Transverse colon (tissue), 4 donors: ENCODE data around the gene SH3RF3. TPM values are rescaled to one million over a fixed set of nuclear protein-coding genes. Genes with fewer than 3 reads are reported as not detected.

ENCODE experiments used
- DNase-seq: peaks from one replicate; pipeline ENCODE4 v3.0.0-alpha.2; 2019
- H3K27ac ChIP-seq, 4 donors: fragments of 200-600 bp; sonication (generic); 2 replicates each; pipeline ENCODE4 v1.5.1; 2016 to 2018; ENCODE audit warnings: inconsistent platforms in 4 of 4
- H3K27me3 ChIP-seq: fragments of 200-600 bp; sonication (generic); 2 replicates; pipeline ENCODE4 v1.5.1; 2017; ENCODE audit warnings: inconsistent platforms
- H3K36me3 ChIP-seq, 4 donors: fragments of 200-600 bp; sonication (generic); 2 replicates each; pipeline ENCODE4 v1.5.1; 2017 to 2019; ENCODE audit warnings: inconsistent platforms in 4 of 4
- H3K4me1 ChIP-seq, 4 donors: fragments of 200-600 bp; sonication (generic); 2 replicates each; pipeline ENCODE4 v1.5.1; 2017 to 2020; ENCODE audit warnings: inconsistent platforms in 4 of 4
- H3K4me3 ChIP-seq, 4 donors: fragments of 200-600 bp; sonication (generic); 1 replicate in 1 of 4; 2 replicates in 3 of 4; pipeline versions ENCODE4 v1.5.1 to v1.6.1; 2017 to 2019; ENCODE audit warnings: inconsistent platforms in 4 of 4
- H3K9me3 ChIP-seq, 2 donors: fragments of 200-600 bp; sonication (generic); 2 replicates each; pipeline ENCODE4 v1.5.1; 2017 to 2019; ENCODE audit warnings: inconsistent platforms in 2 of 2
- EP300 ChIP-seq: sonication (generic); formaldehyde crosslinking; IDR thresholded peaks from one replicate; pipeline ENCODE4 v1.6.1; 2017; ENCODE audit warnings: antibody characterized with exemption, low read depth
- POLR2A ChIP-seq: fragments of 450-650 bp; IDR thresholded peaks from one replicate; pipeline ENCODE4 v1.6.1; 2016; ENCODE audit warnings: antibody characterized with exemption, mild to moderate bottlenecking, moderate library complexity
- POLR2AphosphoS5 ChIP-seq, 3 donors: sonication (generic); formaldehyde crosslinking; IDR thresholded peaks; one replicate each; pipeline ENCODE4 v1.6.1; 2016; ENCODE audit warnings: antibody characterized with exemption in 3 of 3
- WGBS, 2 donors: methylation state at CpG; one replicate each; pipeline ENCODE4 v1.1.5; 2018; ENCODE audit warnings: low coverage in 1 of 2; 5-methylcytosine and 5-hydroxymethylcytosine counted together
- in situ Hi-C, 4 donors: fragments of 200-750 bp; cut with MboI; loops; one replicate each; pipeline versions ENCODE4 v1.15.0 to v1.15.1; 2017; ENCODE audit warnings: low sequenced_read_pairs in 3 of 4, low pct_ligation_motif_present in 1 of 4, low pct_unique_long_range_greater_than_20kb in 1 of 4
- intact Hi-C: fragments of 100-400 bp; cut with DNase I; formaldehyde crosslinking; loops from one replicate; pipeline ENCODE4 v1.15.1; 2023; ENCODE audit warnings: low total_unique reads
- total RNA-seq, 4 donors: library from RNA; depleted of rRNA; stranded (reverse); fragments of >200 nt; gene quantifications; one replicate each; pipeline ENCODE4 v1.1.0, GENCODE V29; 2016
- TF ChIP-seq, protein P1 (sequence below), 5 experiments: fragments of 200-600 bp in 3 of 5; fragments of 450-650 bp in 2 of 5; sonication (generic) in 3 of 5; IDR thresholded peaks; 1 replicate in 2 of 5; 2 replicates in 3 of 5; pipeline ENCODE4 v1.5.1; 2016 to 2017; ENCODE audit warnings: antibody characterized with exemption in 5 of 5, inconsistent platforms in 3 of 5, mild to moderate bottlenecking in 2 of 5, moderate library complexity in 1 of 5

SH3RF3 gene
- total RNA-seq, 4 donors from 2014 or later = 1.9 to 8.8 (median 2.9) TPM

DNA sequence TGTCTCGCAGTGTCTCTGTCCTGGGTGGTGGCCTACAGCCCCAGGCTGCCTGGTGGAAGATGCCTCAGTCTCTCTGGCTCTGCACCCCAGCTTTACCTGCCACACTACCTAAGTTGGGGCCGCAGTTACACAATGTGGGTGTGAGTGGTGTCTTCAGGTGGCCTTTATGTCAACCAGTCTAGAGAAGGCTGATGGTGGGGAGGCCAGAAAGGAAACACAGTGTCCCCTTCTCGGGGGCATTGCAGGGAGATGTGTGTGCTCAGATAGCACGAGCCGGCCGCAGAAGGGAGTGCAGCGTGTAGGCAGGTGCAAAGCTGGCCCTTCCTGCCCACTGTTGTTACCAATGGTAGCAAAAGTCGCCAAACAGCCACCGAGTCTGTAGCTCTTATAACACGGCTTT lies 216.1 kb downstream of the SH3RF3 start:
- WGBS, 2 donors = 94% methylated on average over 10 of the region's 10 CpGs; no CpG with 5 or more reads in 1 of the 2 donors
- H3K36me3 ChIP-seq = no peaks in the 10 kb centered on the region
- DNase-seq = no peak
- H3K9me3 ChIP-seq = no peaks in the 10 kb centered on the region
- no peaks in the 10 kb centered on the region for H3K27me3 ChIP-seq
- in situ Hi-C loops = no loop called here
- TF ChIP-seq POLR2A (no peak), POLR2AphosphoS5 (IDR thresholded peaks at IDR 0.05) (no peak), EP300 (no peak)
- TF ChIP-seq, protein P1, sequence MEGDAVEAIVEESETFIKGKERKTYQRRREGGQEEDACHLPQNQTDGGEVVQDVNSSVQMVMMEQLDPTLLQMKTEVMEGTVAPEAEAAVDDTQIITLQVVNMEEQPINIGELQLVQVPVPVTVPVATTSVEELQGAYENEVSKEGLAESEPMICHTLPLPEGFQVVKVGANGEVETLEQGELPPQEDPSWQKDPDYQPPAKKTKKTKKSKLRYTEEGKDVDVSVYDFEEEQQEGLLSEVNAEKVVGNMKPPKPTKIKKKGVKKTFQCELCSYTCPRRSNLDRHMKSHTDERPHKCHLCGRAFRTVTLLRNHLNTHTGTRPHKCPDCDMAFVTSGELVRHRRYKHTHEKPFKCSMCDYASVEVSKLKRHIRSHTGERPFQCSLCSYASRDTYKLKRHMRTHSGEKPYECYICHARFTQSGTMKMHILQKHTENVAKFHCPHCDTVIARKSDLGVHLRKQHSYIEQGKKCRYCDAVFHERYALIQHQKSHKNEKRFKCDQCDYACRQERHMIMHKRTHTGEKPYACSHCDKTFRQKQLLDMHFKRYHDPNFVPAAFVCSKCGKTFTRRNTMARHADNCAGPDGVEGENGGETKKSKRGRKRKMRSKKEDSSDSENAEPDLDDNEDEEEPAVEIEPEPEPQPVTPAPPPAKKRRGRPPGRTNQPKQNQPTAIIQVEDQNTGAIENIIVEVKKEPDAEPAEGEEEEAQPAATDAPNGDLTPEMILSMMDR (IDR thresholded peaks at IDR 0.05) = no peak
- intact Hi-C loops = no loop called here
- no peak overlapping the region for H3K27ac ChIP-seq
- no peak overlapping the region for H3K4me3 ChIP-seq
- peaks cover 0 to 11% (median 0%) of the 10 kb centered on the region in 4 donors for H3K4me1 ChIP-seq

DNA sequence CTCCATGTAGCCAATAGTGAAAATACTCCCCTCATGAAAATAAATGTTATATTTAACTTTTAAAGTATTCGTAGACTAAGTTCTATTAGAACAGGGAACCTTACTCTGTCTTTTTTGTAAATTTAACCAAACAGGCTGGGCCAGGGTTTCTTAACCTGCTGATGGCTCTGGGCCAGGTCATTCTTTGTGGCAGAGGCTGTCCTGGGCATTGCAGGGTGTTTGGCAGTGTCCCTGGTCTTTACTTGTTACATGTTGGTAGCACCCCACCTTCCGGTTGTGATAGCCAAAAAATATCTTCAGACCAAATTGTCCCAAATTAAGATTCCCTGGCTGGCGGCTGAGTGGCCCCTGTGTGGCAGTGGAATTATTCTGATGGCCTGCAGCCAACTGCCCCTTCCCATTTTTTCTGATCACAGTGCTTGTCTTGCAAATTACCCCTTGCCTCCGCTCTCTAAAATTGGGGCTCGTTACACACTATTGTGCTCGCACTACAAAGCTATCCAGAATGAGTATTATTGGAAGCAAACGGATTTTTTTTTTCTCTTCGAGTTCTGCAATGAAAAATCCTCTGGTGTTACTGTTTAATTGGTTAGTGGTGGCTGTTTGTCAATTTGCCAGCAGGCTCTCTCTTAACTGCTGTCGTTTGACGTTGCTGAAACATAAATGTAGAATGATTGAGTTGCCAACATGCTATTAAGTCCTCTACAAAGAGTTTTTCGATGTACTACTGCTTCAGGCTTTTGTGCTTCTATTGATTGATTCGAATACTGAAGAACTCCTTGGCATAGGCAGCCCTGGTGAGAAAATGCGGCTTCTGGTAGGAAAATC lies 216.9 kb downstream of the SH3RF3 start:
- DNase-seq = no peak
- no peak overlapping the region for H3K27ac ChIP-seq
- H3K27me3 ChIP-seq = no peaks in the 10 kb centered on the region
- intact Hi-C loops (no loop called here), in situ Hi-C loops (no loop called here)
- H3K4me1 ChIP-seq = peaks cover 3 to 18% (median 5%) of the 10 kb centered on the region in 4 donors
- no peaks in the 10 kb centered on the region for H3K36me3 ChIP-seq
- H3K9me3 ChIP-seq = no peaks in the 10 kb centered on the region
- WGBS, 2 donors = 75 to 83% methylated on average over 8 to 13 of the region's 13 CpGs
- TF ChIP-seq POLR2A = no peak
- TF ChIP-seq POLR2AphosphoS5 (IDR thresholded peaks at IDR 0.05) = no peak
- TF ChIP-seq, protein P1 (IDR thresholded peaks at IDR 0.05) = no peak
- TF ChIP-seq EP300 = no peak
- no peak overlapping the region for H3K4me3 ChIP-seq

DNA sequence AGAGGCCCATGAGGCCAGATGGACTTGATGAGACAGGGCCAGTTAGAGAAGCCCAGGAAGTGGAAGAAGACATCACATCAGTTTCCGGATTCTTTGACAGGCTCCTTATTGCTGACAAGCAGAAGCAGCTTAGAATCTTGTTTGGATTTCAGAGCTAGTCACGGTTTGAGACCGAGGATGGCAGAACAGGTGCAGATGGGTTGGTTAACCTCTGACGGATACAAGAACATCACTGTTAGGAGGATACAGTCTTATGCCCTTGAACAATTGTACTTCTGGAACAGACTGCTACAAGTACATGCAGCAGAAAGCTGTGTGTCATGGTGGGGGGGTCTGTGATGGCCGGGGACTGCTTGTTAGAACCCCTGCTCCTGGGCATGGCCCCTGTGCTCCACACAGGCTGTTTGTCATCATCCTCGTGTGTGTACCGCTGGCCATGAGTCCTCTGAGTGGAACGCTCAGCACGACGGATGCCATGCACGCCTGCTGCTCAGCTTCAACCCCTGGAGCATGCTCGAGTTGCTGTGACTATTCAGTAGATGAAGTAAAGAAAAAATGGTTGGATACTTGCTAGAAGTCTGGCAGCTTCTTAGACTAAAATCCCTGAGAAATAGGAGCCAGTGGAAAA lies 217.7 kb downstream of the SH3RF3 start:
- no peaks in the 10 kb centered on the region for H3K36me3 ChIP-seq
- no peak for DNase-seq
- H3K4me3 ChIP-seq = no peak overlapping the region
- in situ Hi-C loops (no loop called here), intact Hi-C loops (no loop called here)
- H3K27ac ChIP-seq = no peak overlapping the region
- H3K9me3 ChIP-seq = no peaks in the 10 kb centered on the region
- WGBS, 2 donors = 86% methylated on average over 12 of the region's 12 CpGs; no CpG with 5 or more reads in 1 of the 2 donors
- H3K4me1 ChIP-seq = peaks cover 10 to 22% (median 12%) of the 10 kb centered on the region in 4 donors
- TF ChIP-seq POLR2A (no peak), EP300 (no peak)
- H3K27me3 ChIP-seq = no peaks in the 10 kb centered on the region

DNA sequence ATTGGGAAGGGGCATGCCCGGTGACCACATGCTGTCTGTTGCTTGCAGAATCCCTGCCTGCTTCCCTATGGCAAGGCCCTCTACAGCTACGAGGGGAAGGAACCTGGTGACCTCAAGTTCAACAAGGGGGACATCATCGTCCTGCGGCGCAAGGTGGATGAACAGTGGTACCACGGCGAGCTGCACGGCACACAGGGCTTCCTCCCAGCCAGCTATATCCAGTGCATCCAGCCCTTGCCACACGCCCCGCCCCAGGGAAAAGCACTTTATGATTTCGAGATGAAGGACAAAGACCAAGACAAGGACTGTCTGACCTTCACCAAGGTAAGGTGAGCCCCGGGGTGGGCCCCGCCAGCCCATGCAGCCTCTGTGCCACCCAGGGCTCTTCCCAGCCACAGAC lies 218.6 kb downstream of the SH3RF3 start:
- H3K36me3 ChIP-seq = no peaks in the 10 kb centered on the region
- no peak overlapping the region for H3K4me3 ChIP-seq
- intact Hi-C loops = no loop called here
- TF ChIP-seq EP300 = no peak
- no peak for TF ChIP-seq POLR2AphosphoS5 (IDR thresholded peaks at IDR 0.05)
- TF ChIP-seq POLR2A = no peak
- TF ChIP-seq, protein P1 (IDR thresholded peaks at IDR 0.05) = no peak
- in situ Hi-C loops = no loop called here
- no peak for DNase-seq
- WGBS, 2 donors = 84% methylated on average over 13 of the region's 13 CpGs; no CpG with 5 or more reads in 1 of the 2 donors
- H3K4me1 ChIP-seq = peaks cover 10 to 22% (median 15%) of the 10 kb centered on the region in 4 donors
- H3K9me3 ChIP-seq = no peaks in the 10 kb centered on the region
- H3K27ac ChIP-seq = no peak overlapping the region
- H3K27me3 ChIP-seq = no peaks in the 10 kb centered on the region
